Measurements from ENCODE around the gene RETSAT.

GRCh38 chr2:85387754-85388153 is 33.4 kb upstream of the RETSAT start:
- TF ChIP-seq POLR2A (IDR thresholded peaks at IDR 0.05) (no peak), CTCF (IDR thresholded peaks at IDR 0.05) (no peak), POLR2AphosphoS5 (IDR thresholded peaks at IDR 0.05) (no peak), EP300 (IDR thresholded peaks at IDR 0.05) (no peak)

Measured in sigmoid colon (tissue), 4 donors.